Measurements from ENCODE around the gene PLXND1. TPM values are rescaled to one million over a fixed set of nuclear protein-coding genes. Genes with fewer than 3 reads are reported as not detected.
A peak's percentile ranks its signal among the peaks of the same experiment; 100 is the strongest.

The PLXND1 gene
- total RNA-seq, result 10 to 100 TPM; 45.0 to 77.9 (median 61.5) TPM

GRCh38 chr3:129606636-129607390 is at the start of gene PLXND1:
Gene PLXND1, minus strand, starts transcription at chr3:129606676. Its CDS starts 37 bp downstream, at chr3:129606639.
- Histone ChIP-seq H3K4me1 (peaks cover 0 to 89% (median 33%) of the 10 kb centered on the region in 3 donors), H3K36me3 (no peaks in the 10 kb centered on the region), H3K9me3 (no peaks in the 10 kb centered on the region), H3K27me3 (peaks cover 24% of the 10 kb centered on the region), H3K4me3 (peak within 1 kb of the TSS; percentile 37 to 71), H3K27ac (peak within 1 kb of the TSS; percentile 64 to 88 (median 84))
- peak; percentile 76 for ATAC-seq
- WGBS, 2 donors (ENCODE audit: low coverage in 1 of 2), result 0 to 1% methylated on average over 1 to 34 of the region's 96 CpGs
- TF ChIP-seq EP300 (IDR thresholded peaks at IDR 0.05), result no peak
- TF ChIP-seq POLR2AphosphoS5 (IDR thresholded peaks at IDR 0.05), result peak; percentile 31
- TF ChIP-seq POLR2A (IDR thresholded peaks at IDR 0.05), result peak in 1 of 2 donors; percentile 58
- TF ChIP-seq CTCF (IDR thresholded peaks at IDR 0.05), result no peak

GRCh38 chr3:129655291-129655700 is 48.8 kb upstream of the PLXND1 start:
- H3K4me1 ChIP-seq, result peaks cover 2 to 44% (median 5%) of the 10 kb centered on the region in 3 donors
- TF ChIP-seq EP300 (IDR thresholded peaks at IDR 0.05) (no peak), CTCF (IDR thresholded peaks at IDR 0.05) (no peak), POLR2A (IDR thresholded peaks at IDR 0.05) (no peak), POLR2AphosphoS5 (IDR thresholded peaks at IDR 0.05) (no peak)
- no peak for ATAC-seq
- H3K27ac ChIP-seq, result no peak overlapping the region
- H3K9me3 ChIP-seq, result no peaks in the 10 kb centered on the region
- peaks cover 3 to 29% of the 10 kb centered on the region in 2 donors for H3K36me3 ChIP-seq
- no peak overlapping the region for H3K4me3 ChIP-seq
- 75 to 100% methylated on average over 1 to 2 of the region's 4 CpGs for WGBS, 2 donors (ENCODE audit: low coverage in 1 of 2)
- no peaks in the 10 kb centered on the region for H3K27me3 ChIP-seq

- TF ChIP-seq POLR2A (IDR thresholded peaks at IDR 0.05) (no peak), POLR2AphosphoS5 (IDR thresholded peaks at IDR 0.05) (no peak), CTCF (IDR thresholded peaks at IDR 0.05) (no peak), EP300 (IDR thresholded peaks at IDR 0.05) (no peak)
- no peak overlapping the region for H3K27ac ChIP-seq
- peaks cover 2 to 55% (median 5%) of the 10 kb centered on the region in 3 donors for H3K4me1 ChIP-seq
- 67 to 100% methylated on average over 1 of the region's 1 CpG for WGBS, 2 donors (ENCODE audit: low coverage in 1 of 2)
- H3K36me3 ChIP-seq, result peaks cover 3 to 29% of the 10 kb centered on the region in 2 donors
- ATAC-seq, result no peak
- H3K4me3 ChIP-seq, result no peak overlapping the region
- H3K9me3 ChIP-seq, result no peaks in the 10 kb centered on the region
- no peaks in the 10 kb centered on the region for H3K27me3 ChIP-seq
Measured at GRCh38 chr3:129654131-129654530, 47.7 kb upstream of the PLXND1 start.

GRCh38 chr3:129653019-129653418 is 46.5 kb upstream of the PLXND1 start:
- Histone ChIP-seq H3K27me3 (no peaks in the 10 kb centered on the region), H3K36me3 (peaks cover 3 to 29% of the 10 kb centered on the region in 2 donors), H3K9me3 (no peaks in the 10 kb centered on the region), H3K4me1 (peaks cover 0 to 48% (median 5%) of the 10 kb centered on the region in 3 donors), H3K4me3 (no peak overlapping the region), H3K27ac (no peak overlapping the region)
- 73 to 86% methylated on average over 1 of the region's 1 CpG for WGBS, 2 donors (ENCODE audit: low coverage in 1 of 2)
- ATAC-seq, result no peak
- TF ChIP-seq POLR2A (IDR thresholded peaks at IDR 0.05) (no peak), EP300 (IDR thresholded peaks at IDR 0.05) (no peak), POLR2AphosphoS5 (IDR thresholded peaks at IDR 0.05) (no peak), CTCF (IDR thresholded peaks at IDR 0.05) (no peak)
